Fibroblast of skin of right biceps (primary cell): ENCODE measurements around the gene RNF144A.
"Not testable (repeated sequence)": the region's sequence is repeated elsewhere in the genome, so short reads cannot be mapped to it uniquely, and the experiment has no call there.

Source experiments
- DNase-seq: peaks from one replicate; pipeline ENCODE4 v3.0.0-alpha.2; 2013

Gene RNF144A

GRCh38 chr2:6977113-6977741 lies 60.0 kb downstream of the RNF144A start:
- no peak for DNase-seq

- no peak for DNase-seq
These were observed 60.6 kb downstream of the RNF144A start for GRCh38 chr2:6977786-6978185.

DNA sequence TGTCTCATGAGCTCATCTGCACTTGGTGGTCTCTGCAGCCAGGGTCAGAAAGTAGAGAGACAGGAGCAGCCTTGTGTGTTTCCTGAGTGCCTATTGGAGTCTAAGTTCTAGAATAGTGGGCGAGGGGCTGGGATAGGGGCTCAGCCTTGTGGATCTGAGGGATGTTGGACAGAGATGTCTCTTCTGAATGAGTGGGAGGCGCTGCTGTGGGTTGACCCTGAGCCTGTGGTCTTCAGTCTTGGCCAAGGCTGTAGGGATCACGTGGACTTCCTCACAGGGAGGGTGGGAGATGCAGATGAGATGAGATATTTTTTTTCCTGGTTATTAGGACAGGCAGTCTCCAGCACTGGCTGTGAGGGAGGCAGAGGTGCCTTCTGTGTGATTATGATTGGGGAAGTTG lies 61.8 kb downstream of the RNF144A start:
- DNase-seq: no peak

GRCh38 chr2:6982449-6982848 lies 65.2 kb downstream of the RNF144A start:
- no peak for DNase-seq

- no peak for DNase-seq
These were observed 65.8 kb downstream of the RNF144A start for GRCh38 chr2:6982934-6983589.

DNA sequence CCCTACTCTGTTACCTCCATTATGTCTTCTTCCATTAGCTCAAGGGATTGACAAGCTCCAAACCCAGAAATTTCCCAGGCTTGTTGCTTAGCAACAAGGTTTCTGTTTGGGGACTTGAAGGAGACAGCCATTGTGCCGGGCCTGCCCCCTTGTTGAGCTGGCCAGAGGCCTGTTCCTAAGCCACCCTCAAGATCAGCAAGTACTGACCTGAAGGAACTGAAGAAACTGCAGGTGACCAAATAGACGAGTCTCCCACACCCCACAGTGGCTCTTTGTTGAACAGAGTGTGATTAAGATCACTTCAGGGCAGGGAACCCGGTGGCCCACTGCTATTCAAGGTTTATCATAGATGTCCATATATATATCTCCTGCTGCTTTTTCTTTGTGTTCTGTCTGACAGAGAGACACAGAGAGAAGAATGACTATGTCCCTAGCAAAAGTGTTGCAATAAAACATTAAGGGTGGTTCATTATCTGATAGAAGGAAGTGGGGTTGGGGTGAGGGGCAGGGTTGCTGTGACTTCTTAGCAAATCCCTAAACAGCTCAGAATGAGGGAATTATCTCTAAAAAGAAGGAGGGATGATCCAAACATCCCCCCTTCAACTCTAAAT lies 69.2 kb downstream of the RNF144A start:
- DNase-seq: no peak

- DNase-seq: no peak
These were observed 69.7 kb downstream of the RNF144A start for GRCh38 chr2:6986912-6987361.

DNA sequence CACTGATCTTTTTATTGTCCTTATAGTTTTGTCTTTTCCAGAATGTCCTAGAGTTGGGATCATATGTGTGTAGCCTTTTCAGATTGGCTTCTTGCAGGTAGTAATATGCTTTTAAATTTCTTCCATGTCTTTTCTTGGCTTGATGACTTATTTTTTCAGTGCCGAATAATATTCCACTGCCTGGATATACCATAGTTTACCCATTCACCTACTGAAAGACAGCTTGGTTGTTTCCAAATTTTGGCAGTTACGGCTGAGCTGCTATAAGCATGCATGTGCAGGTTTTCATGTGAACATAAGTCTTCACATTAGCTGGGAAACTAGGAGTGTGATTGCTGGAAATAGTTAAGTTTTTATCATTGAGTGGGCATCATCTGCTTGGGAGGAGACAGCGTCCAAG lies 73.7 kb downstream of the RNF144A start:
- DNase-seq: no peak

GRCh38 chr2:6992794-6993228 lies 75.6 kb downstream of the RNF144A start:
- no peak for DNase-seq

DNA sequence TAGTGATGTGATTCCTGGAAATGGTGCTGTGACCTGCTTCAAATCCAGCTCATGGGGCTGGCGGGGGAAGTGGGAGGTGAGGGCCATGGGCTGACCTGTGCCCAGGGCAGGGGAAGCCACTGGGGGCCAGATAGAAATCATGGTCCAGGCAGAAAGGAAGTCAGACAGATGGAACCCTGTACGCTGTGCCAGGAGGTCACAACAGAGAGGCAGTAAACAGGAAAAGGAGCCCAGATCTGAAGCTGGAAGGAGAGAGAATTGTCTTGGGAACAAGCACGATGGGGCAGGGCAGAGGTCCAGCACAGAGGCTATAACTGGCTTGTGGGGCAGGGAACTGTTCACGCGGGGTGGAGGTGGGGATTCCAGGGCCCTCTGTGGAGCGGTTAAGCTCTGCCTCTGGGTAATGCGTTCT lies 76.0 kb downstream of the RNF144A start:
- no peak for DNase-seq

GRCh38 chr2:6993936-6994335 lies 76.7 kb downstream of the RNF144A start:
- DNase-seq: no peak

DNA sequence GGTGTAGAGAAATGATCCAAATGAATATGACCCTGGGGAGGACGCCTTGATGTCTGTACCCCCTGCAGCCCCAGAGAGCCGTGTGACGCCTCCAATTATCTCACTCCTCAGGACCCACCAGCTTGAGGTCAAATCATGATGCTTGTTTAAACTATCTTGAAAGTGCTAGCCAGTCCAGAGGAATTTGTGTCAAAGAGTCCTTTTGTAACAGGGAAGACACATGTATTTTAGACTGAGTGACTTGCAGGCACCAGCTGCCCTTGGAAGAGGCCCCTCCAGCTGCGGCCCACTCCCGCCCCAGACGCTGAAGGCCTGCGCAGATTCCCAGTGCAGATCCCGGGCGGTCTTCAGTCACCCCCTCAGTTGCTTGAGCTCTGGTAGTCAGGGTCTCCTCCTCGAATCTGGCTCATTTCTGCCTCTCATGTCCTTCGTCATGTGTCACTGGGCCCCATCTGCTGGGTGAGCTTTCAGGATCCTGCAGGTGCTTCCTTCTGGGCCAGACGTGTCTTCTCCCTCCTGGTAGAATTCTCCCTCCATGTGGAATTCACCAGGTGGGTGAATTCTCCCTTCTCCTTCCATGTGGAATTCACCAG lies 77.4 kb downstream of the RNF144A start:
- DNase-seq: no peak

DNA sequence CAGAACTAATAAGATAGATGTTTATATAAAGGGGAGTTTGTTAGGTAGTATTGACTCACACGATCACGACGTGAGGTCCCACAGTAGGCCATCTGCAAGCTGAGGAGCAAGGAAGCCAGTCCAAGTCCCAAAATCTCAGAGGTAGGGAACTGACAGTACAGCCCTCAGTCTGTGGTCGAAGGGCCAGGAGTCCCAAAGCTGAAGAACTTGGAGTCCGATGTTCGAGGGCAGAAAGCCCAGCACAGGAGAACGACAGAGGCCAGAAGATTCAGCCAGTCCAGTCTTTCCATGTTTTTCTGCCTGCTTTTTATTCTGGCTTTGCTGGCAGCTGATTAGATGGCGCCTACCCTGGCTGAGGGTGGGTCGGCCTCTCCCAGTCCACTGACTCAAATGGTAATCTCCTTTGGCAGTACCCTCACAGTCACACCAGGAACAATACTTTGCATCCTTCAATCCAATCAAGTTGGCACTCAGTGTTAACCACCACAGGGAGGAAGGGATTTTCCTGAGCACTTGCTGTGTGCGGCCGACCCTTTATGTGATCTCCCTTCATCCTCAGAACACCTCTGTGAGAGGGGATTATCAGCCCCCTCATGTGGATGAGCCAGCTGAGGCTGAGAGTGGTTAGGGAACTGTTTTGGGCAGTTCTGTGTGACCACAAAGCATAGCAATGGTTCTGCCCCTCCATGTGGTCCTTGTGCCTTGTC lies 78.3 kb downstream of the RNF144A start:
- DNase-seq: no peak

GRCh38 chr2:6999211-6999877 lies 82.1 kb downstream of the RNF144A start:
- DNase-seq: no peak

DNA sequence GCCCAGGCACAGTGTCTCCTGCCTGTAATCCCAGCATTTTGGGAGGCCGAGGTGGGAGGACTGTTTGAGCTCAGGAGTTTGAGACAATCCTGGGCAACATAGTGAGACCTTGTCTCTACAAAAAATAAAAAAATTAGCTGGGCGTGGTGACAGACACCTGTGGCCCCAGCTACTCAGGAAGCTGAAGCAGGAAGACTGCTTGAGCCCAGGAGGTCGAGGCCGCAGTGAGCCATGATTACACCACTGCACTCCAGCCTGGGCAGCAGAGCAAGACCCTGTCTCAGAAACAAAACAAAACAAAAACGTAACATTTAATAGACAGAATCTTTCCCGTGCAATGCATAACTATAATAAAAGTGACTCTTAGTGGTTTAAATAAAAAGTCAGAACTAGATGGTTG lies 84.2 kb downstream of the RNF144A start:
- not testable (repeated sequence) for DNase-seq

- no peak for DNase-seq
These were observed 86.7 kb downstream of the RNF144A start for GRCh38 chr2:7003895-7004294.

- DNase-seq: no peak
These were observed 87.4 kb downstream of the RNF144A start for GRCh38 chr2:7004636-7005035.

DNA sequence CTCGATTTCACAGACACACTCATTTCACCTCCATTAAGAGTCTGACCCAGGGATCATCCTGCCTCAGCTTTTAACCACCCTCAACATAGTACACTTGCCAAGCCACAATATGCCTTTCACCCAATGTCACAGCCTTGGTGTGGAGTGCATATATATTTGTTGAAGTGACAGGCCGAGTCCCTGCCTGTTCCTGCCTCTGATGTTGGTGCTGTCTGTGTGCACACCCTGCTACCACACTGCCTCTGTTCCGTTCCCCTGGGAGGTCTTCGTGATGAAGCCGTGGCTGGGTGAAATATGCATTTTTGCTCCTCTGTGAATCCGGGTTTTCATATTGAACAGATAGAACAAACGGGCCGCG lies 90.3 kb downstream of the RNF144A start:
- DNase-seq: no peak

GRCh38 chr2:7007846-7008741 lies 90.9 kb downstream of the RNF144A start:
- DNase-seq: peak; percentile 85

DNA sequence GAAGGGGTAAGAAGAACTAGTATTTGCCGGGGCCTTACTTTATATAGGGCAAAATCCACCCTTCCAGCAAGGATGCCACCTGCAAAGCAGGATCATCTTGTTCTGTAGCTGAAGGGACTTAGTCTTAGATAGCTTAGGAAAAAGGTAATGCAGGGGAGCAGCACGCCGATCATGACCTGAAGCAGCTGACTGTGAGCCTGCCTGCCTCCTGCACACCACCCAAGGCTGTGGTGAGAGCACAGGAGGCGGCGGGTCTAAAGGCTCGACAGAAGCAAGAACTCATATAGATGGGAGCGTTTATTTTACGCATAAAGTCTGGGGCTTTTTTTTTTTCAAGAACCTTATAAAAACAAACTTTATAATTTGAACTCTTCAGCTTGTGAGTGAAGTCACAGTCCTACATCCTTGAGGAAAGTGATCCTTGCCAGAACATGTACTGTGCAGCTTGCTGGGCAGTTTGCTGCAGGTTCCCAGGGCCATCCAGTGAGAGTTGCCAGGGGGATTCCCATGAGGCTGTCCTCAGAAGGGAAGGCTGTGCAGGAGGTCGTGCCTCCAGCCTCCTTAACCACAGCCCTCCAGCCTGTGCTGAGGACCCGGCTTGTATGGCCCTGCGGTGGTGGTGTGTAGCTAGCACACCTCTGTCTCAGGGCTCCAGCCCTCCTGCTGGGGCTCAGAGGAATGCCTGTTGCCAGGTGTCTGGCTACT lies 92.1 kb downstream of the RNF144A start:
- peak; percentile 20 for DNase-seq
